NCI-H82 treated with DMSO at 0.1 percent for 48 hours (cell line): ENCODE measurements around the gene HNRNPH3.

Source experiments
- DNase-seq: peaks from one replicate; lab custom pipeline; 2025; ENCODE audit not compliant: unreplicated experiment; lab: John Stamatoyannopoulos, UW

HNRNPH3 gene

DNA sequence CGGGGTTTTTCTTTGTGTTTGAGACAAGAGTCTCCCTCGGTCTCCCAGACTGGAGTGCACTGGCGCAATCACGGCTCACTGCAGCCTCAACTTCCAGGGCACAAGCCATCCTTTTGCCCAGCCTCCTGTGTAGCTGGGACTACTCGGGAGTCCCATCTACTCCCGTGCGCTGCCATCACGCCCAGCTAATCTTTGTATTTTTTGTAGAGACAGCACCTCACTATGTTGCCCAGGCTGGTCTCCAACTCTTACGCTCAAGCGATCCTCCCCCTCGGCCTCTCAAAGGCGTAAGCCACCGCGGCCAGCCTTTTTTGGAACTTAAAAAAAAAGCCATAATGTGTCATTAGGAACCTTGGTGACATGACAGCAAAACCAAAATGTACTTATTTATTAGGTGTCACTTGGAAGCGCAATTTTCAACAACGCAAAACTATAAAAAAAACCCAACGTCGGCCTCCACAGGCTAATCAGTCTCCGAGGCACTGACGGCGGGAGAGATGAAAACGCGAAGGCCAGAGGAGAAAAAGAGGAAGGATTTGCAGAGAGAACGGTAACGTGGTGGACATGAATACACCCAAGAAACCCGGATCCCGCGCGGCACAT is 911 bp upstream of the HNRNPH3 start:
- no peak for DNase-seq

DNA sequence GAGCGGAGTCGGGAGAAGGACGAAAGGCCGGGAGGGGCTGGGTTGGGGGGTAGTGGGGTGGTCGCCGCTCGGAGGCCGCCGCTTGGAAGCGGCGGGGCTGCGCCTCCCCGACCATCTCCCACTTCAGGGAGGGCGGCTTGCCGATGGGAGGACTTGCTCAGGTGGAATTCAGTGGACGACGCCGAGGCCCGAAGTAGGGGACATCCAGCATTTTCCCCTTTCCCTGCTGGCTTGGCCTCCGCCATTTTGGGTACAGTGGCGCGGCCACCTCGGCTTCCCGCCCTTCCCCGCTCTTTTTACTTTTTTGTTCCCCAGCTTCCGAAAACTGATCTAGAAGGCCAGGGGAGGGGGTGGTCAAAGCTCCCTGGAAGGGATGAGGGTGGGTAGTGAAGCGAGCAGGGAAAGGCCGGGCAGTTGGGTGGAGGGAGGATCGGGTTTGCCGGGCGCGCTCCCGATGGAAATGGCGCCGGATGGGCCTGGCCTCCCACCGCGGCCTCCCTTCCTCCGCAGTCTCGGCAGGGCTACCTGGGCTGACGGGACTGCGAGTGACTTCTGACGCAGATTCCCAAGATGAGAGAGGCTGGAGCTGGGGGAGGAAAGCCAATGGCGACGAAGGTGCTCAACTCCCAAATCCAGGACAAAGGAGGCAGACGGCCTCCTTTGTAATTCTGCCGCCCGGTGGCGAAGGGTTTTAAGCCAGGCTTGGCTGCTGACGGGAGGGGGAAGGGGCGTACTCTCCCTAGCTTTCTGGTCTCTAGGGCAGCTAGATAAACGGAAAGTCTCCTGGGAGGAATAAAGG is 594 bp downstream of the HNRNPH3 start, which contains the start of gene PBLD:
Gene PBLD, minus strand, starts transcription at position 670 of the 799 bp plus-strand sequence. CDS start 26,084 bp downstream, outside the sequence.
- peak; percentile 61 for DNase-seq

DNA sequence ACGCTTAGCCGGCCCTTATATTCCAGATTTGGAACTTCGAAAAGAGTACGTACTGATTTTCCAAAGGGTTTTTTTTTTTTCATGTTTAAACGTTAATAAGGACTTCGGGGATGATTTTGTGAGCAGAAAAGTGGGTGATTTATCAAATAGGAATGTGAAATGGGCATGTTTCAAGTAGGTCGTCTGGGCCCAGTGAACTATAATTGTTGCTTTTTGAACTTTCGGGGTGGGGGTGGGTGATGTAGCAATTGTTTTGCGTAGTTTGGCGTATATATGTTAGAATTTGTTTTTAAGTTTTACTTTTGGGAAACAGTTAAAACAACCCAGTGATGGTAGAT is 1.2 kb downstream of the HNRNPH3 start:
- no peak for DNase-seq

DNA sequence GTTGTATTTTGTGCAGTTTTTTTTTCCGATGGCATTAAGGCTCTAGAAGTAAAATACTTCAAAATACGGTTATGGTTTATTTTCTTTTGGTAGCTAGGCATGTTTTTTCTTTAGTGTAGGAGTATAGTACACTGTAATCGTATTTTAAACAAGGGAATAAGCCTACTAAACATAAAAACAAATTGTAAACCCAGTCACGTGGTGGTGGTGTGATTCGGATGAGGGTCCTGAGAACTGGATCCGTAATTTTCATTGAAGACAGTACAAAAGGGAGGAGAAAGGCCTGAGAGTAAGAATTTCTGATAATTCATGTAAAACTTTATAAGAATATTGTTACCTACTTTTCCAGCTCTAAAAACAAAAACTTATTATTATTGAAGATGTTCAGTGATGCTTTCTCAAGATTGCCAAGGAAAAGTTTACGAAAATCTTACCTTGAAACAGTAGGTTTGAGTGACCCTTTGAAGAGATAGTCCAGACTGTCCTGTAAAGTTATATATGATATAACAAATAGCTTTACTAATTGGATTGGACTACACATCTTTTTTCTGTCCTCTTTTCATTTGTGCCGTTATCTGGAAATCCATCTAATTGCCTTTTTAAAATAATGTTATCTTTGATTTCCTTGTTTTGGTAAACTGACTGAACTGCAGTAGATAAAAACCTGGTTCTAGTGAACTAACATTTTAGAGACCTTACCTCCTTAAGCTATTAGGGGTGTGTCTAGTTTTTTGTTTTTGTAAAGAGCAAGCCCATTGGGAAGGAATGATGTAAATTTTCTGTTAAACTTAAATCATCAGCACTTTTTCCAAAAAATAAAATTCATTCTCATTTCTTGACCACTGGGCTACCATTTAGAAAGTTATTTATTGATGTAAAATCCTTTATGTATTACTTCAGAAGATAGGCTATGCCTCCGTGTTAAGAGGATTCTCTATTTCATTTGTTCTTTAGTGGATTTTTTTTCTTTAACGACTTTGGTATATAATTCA is 1.9 kb downstream of the HNRNPH3 start:
- DNase-seq: no peak

DNA sequence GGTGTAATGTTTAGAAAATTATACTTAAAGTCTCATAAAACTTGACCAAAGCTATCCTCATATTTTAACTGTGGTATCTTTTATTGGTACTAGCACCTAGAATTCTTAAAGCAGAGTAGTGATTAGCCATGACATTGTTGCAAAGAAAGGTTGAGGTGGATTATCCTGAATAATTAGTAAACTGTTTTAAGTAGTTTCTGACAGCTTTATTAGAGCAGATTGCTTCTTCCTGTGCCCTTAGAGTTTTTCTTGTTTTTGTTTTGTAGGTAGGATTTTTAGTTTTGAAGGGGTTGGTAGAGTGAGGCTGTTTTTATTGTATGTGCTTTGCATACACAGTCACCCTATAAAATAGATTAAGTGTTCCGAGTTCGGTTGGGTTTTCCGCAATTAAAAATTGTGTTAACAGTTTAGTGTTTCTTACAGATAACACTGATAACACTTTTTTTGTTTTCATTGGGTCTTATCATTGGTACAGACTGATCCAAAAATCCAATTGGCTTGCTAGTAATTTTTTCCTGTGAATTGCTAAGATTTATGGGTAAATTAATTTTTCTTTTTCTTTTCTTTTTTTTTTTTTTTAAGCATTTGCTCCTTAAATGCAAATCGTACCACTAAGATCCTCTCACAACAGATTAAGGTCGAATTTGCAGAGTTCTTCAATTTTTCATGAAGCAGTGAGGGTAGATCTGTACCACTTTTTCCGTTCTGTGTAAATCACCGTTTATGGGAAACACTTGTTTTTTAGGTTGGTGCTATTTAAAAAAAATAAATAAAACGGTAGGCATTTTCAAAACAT is 3.0 kb downstream of the HNRNPH3 start:
- DNase-seq: no peak

DNA sequence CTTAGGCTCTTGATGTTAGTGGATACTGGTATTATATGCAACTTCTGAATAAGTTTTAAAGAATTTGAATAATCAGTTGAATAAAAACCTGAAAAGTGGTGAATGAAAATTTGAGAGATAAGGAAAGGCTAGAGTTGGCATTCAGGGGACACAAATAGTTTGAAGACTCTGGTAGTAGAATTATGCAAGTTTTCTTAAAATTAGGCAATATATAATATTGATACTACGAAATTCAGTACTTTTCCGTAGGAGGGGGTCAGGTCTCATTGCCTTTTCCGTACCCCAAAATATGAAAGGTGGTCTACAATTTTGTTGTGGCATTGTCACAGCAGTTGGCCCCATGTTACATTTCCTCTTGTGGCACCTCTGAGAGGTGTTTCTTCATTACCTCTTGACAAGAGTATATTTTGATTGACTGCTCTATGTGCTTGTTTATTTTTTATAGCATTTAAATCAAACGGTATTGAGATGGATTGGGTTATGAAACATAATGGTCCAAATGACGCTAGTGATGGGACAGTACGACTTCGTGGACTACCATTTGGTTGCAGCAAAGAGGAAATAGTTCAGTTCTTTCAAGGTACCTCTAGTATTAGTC is 5.0 kb downstream of the HNRNPH3 start:
- DNase-seq: no peak

GRCh38 chr10:68340358-68341080 is 8.7 kb downstream of the HNRNPH3 start:
- DNase-seq: no peak

DNA sequence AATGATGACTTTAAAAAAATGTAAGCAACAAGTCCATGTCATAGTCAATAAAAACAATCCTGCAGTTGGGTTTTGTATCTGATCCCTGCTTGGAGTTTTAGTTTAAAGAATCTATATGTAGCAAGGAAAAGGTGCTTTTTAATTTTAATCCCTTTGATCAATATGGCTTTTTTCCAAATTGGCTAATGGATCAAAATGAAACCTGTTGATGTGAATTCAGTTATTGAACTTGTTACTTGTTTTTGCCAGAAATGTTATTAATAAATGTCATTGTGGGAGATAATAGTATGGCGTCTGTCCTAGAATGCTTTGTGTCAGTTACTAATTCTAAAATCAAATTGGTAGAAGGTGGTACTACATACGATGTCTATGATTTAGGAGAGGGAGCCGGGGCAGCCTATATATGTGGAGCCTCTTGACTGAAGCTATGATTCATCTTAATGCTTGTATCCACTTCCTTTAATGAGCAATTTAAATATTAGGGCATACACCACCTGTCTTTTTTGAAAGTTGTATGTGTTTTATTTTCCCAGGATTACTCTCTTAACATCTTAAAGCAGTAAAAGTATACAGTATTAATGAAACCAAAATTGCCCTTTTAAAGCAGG is 11.1 kb downstream of the HNRNPH3 start:
- no peak for DNase-seq

DNA sequence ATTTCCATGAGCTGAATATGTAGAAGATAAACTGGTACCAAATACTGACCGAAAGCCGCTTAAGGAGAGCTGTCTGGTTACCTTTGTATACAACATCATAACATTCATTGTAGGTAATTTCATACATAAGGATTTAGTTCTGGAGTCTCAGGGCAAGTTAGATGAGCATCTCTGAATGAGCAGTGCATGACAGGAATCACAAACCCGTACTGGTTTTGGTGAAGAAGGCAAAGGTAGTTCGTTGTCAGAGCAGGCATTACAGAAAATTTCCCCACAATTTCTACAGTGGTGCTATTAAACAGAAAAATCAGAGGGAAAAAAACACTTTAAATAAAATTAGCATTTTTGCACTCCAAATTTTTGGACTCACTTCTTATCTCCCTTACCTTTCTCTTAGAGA is 13.8 kb downstream of the HNRNPH3 start:
- no peak for DNase-seq

GRCh38 chr10:68346774-68347173 is 14.9 kb downstream of the HNRNPH3 start:
- no peak for DNase-seq

DNA sequence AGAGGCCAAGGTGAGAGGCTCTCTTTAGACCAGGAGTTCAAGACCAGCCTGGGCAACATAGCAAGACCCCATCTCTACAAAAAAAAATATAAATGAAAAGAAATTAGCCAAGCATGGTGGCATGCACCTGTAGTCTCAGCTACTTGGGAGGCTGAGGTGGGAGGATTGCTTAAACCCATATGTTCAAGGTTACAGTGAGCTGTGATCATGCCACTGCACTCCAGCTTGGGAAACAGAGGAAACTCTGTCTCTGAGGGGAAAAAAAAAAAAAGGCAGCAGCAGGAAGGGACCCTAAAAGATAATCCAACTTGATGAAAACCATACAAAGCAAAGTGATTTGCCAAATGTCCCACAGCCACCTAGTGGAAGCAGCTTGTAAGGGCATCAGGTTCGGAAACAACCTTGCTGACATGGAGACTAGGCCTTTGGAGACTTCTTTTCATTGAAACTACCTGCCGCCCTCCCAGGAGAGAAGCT is 16.4 kb downstream of the HNRNPH3 start:
- DNase-seq: no peak

GRCh38 chr10:68353537-68353936 is 21.7 kb downstream of the HNRNPH3 start:
- DNase-seq: no peak

- no peak for DNase-seq
Measured at GRCh38 chr10:68359189-68359588, 27.3 kb downstream of the HNRNPH3 start.

DNA sequence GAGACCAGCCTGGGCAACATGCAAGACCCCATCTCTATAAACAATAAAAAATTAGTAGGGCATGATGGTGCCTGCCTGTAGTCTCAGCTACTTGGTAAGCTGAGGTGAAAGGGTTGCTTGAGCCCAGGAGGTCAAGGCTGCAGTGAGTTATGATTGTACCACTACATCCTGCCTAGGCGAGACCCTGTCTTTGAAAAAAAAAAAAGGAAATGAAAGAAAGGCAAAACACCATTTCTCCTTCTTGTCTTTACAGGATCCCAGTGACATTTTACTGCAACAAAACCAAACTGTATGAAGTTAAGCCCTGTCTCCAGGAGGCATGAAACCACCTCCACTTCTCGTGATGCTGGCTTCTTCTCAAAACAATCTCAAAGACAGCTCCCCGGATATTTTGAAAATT is 30.7 kb downstream of the HNRNPH3 start:
- DNase-seq: no peak

DNA sequence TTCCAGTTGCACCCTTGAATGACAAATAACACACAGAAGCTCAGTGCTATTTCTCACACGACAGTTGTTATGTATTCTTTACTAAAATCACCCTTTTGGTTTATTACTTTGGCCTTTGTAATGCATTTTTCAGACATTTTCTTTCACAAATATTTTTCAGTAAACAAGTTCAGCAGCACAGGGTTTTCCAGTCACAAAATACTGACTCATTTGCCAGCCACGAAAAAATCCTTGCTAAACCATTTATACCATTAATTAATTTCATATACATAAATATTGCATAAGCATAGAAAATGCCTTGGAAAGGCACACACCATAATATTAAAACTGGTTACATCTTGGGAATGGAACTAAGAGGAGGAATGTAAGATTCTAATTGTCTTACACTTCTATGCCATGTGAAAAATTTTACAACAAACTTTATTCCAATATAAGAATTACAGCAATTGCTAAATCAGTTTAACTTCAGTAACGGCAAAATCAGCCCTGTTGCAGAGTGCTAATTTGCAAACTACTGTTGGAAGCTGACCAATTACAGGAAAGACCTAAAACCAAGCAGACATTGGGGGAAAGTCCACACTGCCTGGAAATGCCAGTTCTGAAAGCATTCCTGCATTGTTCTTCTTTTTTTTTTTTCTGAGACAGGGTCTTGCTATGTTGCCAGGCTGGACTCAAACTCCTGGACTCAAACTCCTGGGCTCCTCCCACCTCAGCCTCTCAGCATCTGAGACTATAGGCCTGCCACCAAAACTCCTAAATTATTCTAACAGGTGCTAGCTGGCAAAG is 32.4 kb downstream of the HNRNPH3 start:
- DNase-seq: no peak

DNA sequence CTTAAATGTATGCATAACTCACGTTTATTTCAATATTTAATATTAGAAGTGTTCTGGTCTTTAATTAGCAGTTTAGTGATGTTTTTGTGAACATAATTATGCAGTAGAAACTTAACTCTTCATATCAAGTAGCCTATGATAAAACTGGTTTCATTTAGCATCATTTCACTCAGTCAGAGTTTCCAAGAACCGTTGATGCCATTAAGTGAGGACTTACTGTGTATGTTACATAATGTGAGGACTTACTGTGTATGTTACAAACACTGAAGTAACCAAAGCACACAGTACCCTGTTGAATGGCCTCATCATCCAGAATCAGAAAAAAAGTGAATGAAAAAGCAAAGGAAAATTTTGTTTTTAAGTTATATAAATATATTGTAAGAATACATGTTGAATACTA is 33.7 kb downstream of the HNRNPH3 start:
- DNase-seq: no peak

GRCh38 chr10:68366600-68366999 is 34.7 kb downstream of the HNRNPH3 start:
- no peak for DNase-seq

- DNase-seq: no peak
Measured at GRCh38 chr10:68367121-68367520, 35.3 kb downstream of the HNRNPH3 start.
